Lower leg skin (tissue), 4 donors: ENCODE results near the gene PTPRO. TPM values are rescaled to one million over a fixed set of nuclear protein-coding genes. Genes with fewer than 3 reads are reported as not detected.

ENCODE experiments used
- DNase-seq, 2 donors: peaks; one replicate each; pipeline ENCODE4 v3.0.0-alpha.2; 2019; ENCODE audit warnings: low spot score in 2 of 2
- H3K4me3 ChIP-seq: fragments of 200-600 bp; sonication (generic); 2 replicates; pipeline ENCODE4 v1.5.1; 2017; ENCODE audit warnings: mild to moderate bottlenecking, low read depth; ENCODE audit not compliant: poor library complexity, severe bottlenecking
- POLR2A ChIP-seq, 2 donors: fragments of 450-650 bp; IDR thresholded peaks; one replicate each; pipeline ENCODE4 v1.6.1; 2016 to 2017; ENCODE audit warnings: antibody characterized with exemption in 2 of 2, mild to moderate bottlenecking in 1 of 2, moderate library complexity in 1 of 2
- WGBS, 2 donors: methylation state at CpG; one replicate each; pipeline ENCODE4 v1.1.5; 2018; 5-methylcytosine and 5-hydroxymethylcytosine counted together
- intact Hi-C: fragments of 100-400 bp; cut with DNase I; formaldehyde crosslinking; loops from one replicate; pipeline ENCODE4 v1.15.0; 2023; ENCODE audit warnings: low total_unique reads
- total RNA-seq, 4 donors: library from RNA; depleted of rRNA; stranded (reverse); fragments of >200 nt; gene quantifications; one replicate each; pipeline ENCODE4 v1.1.0, GENCODE V29; 2016
- TF ChIP-seq, protein P1 (sequence below), 3 donors: fragments of 450-650 bp; IDR thresholded peaks; one replicate each; pipeline ENCODE4 v1.5.1; 2016; ENCODE audit warnings: antibody characterized with exemption in 3 of 3, mild to moderate bottlenecking in 3 of 3, moderate library complexity in 2 of 3

PTPRO gene
- total RNA-seq, 4 donors from 2014 or later = 0.29 to 0.91 (median 0.34) TPM; not detected in 1

DNA sequence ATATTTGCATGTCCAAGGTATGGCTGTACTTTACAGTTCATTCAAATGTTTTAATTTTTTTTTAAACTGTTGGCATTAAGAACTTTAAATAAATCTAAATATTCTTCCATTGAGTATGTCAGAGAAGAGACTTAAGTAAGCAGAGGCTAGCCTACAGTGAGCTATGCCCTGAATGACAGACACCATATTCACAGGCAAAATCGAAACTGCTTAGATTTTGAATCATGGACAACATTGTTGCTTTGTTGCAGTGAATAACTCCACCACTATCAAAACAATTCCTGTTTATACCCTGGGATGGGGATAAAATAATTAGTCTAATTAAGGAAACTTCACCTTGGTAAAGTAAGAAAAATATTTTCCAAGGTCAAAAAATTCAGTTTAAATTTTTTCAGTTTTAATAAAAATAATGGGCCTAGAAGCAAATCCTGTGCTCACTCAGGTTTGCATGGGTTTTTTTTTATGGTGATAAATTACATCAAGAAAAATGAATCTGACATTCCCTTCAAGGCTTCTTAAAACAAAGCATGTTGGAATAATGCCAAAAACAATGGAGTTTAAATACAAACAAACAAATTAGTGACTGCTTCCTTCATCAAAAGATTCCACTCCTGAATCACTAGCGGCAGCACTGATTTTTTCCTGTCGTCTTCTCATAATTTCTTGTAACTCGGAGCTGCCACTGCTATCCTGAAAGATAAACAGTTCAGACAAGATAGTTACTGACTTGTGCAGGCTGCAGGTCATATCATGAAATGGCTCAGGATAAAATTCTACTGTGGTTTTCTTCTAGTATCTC is 298.6 kb downstream of the PTPRO start:
- 70 to 74% methylated on average over 4 of the region's 4 CpGs for WGBS, 2 donors
- no peak for DNase-seq
- no peak for TF ChIP-seq POLR2A (IDR thresholded peaks at IDR 0.05)
- TF ChIP-seq, protein P1, sequence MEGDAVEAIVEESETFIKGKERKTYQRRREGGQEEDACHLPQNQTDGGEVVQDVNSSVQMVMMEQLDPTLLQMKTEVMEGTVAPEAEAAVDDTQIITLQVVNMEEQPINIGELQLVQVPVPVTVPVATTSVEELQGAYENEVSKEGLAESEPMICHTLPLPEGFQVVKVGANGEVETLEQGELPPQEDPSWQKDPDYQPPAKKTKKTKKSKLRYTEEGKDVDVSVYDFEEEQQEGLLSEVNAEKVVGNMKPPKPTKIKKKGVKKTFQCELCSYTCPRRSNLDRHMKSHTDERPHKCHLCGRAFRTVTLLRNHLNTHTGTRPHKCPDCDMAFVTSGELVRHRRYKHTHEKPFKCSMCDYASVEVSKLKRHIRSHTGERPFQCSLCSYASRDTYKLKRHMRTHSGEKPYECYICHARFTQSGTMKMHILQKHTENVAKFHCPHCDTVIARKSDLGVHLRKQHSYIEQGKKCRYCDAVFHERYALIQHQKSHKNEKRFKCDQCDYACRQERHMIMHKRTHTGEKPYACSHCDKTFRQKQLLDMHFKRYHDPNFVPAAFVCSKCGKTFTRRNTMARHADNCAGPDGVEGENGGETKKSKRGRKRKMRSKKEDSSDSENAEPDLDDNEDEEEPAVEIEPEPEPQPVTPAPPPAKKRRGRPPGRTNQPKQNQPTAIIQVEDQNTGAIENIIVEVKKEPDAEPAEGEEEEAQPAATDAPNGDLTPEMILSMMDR (IDR thresholded peaks at IDR 0.05) = no peak
- no peak overlapping the region for H3K4me3 ChIP-seq
- intact Hi-C loops = no loop called here

DNA sequence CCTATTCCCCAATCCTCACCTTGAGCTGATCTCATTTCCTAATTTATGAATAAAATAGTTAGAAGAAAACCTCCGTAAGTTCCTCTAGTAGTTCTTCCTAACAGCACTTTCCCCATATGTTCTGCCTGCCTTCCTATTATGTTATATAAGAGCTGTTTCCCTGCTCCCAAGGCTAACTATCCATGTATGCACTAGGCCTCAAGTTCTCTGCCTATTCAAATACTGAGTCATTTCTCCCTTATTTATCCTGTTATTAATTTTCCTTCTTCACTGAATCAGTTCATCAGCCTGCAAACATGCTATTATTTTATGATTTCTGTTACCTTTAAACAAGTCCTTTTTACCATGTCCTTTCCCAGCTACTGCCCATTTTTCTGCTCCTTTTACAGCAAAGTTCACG is 302.8 kb downstream of the PTPRO start:
- no peak overlapping the region for H3K4me3 ChIP-seq
- no peak for TF ChIP-seq POLR2A (IDR thresholded peaks at IDR 0.05)
- TF ChIP-seq, protein P1 (IDR thresholded peaks at IDR 0.05) = no peak
- intact Hi-C loops = no loop called here
- WGBS, 2 donors = 95 to 96% methylated on average over 2 of the region's 2 CpGs
- no peak for DNase-seq

DNA sequence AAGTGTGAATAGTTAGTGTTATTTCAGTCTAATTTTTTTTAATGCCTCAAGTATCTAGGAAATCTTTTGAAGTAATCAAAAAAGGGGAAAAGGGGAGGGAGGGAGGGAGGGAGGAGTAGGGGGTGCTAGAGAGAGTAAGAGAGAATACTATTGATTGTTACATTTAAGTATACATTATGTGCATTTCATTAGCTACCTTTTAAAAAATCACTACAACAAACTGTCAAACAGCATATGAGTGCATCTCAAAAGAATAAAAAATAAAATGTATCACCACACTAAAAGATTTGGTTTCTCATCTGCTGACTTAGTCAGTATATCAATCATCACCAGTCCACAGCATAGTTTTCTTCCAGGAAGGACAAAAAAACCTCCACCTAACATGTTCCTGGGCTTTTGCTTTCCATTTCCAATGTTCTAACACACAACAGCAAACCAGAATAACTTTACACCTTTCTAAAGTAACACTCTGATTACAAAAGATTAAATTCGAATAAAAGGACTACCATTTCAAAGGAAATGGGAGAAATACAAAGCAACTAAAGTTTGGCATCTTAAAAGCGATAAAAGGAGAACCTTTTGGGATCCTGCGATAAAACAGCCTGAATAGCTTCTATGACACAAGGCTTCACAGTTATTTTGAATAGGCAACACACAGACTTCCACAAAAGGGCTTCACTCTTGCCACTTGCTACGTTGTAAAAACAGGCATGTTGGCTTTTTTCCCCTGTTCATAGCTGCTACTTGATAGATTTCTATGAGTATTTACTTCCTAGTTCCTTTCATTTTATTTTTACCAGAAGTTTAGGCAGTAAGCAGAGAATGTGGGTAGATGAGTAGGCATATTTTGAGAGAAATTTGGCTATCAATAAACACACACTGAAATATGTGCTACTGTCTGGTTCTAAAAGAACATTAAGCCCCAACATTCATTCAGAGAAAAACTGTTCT is 306.0 kb downstream of the PTPRO start:
- WGBS, 2 donors = 54 to 59% methylated on average over 4 of the region's 4 CpGs
- no peak for DNase-seq
- no peak overlapping the region for H3K4me3 ChIP-seq
- intact Hi-C loops = no loop called here
- no peak for TF ChIP-seq POLR2A (IDR thresholded peaks at IDR 0.05)
- TF ChIP-seq, protein P1 (IDR thresholded peaks at IDR 0.05) = no peak

DNA sequence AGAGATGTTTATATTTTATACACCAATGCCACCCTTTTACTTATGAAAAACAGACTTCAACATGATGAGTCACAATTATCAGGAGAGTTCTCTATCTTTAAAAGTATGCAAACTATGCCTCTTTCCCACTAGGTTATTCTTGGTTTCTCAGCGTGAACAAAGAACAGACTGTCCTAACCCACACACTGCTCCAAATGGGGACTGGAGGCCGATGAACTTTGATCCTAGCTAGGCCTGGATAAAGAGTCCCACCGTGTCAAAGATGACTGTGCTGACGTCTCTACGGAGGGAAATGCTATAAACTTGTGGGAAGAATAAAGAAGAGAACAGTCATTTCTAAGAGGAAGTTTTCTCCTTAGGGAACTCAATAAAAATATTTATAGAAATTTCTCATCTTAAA is 306.8 kb downstream of the PTPRO start:
- intact Hi-C loops = no loop called here
- DNase-seq = peak; percentile 53 to 86
- H3K4me3 ChIP-seq = no peak overlapping the region
- WGBS, 2 donors = 16 to 28% methylated on average over 5 of the region's 5 CpGs
- TF ChIP-seq POLR2A (IDR thresholded peaks at IDR 0.05) = no peak
- TF ChIP-seq, protein P1 (IDR thresholded peaks at IDR 0.05) = no peak

DNA sequence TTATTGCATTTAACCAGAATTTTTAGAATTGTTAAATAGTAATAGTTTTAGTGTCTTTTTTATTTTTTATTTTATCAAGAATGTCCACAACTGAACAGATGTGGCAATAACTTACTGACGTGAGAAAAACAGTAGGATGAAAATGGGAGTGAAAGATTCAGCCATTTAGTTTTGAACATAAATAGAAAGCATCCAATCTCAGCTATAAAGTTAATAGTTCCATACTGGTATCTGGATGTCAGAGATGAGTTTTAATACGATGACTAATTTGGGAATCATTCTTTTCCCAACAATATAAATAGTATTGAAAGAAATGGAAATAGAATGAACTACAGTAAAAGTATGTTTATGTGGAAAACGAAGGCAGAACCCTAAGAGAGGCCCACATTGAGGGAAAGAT is 307.5 kb downstream of the PTPRO start:
- 68 to 73% methylated on average over 3 of the region's 3 CpGs for WGBS, 2 donors
- TF ChIP-seq, protein P1 (IDR thresholded peaks at IDR 0.05) = no peak
- TF ChIP-seq POLR2A (IDR thresholded peaks at IDR 0.05) = no peak
- intact Hi-C loops = no loop called here
- H3K4me3 ChIP-seq = no peak overlapping the region
- DNase-seq = no peak
